H9 (cell line): Measurements from ENCODE around the gene OSBPL8. TPM values are rescaled to one million over a fixed set of nuclear protein-coding genes. Genes with fewer than 3 reads are reported as not detected.

Experiments used
- DNase-seq: peaks from one replicate; pipeline ENCODE4 v3.0.0-alpha.2; 2017
- H2AFZ ChIP-seq: one replicate; pipeline ENCODE4 v1.6.1; 2013; ENCODE audit warnings: mild to moderate bottlenecking, low read length, control low read depth, moderate library complexity
- H2AK5ac ChIP-seq: 2 replicates; pipeline ENCODE4 v1.6.1; 2013; ENCODE audit warnings: low read length, control low read depth, mixed read lengths; ENCODE audit not compliant: insufficient read length
- H2BK120ac ChIP-seq: one replicate; pipeline ENCODE4 v1.6.1; 2013; ENCODE audit warnings: low read depth, mild to moderate bottlenecking, low read length, control low read depth, inconsistent platforms; ENCODE audit not compliant: poor library complexity, severe bottlenecking
- H2BK12ac ChIP-seq: 2 replicates; pipeline ENCODE4 v1.6.1; 2013; ENCODE audit warnings: low read length, control low read depth, mixed read lengths, low read depth; ENCODE audit not compliant: insufficient read length
- H2BK15ac ChIP-seq: 2 replicates; pipeline ENCODE4 v1.6.1; 2013; ENCODE audit warnings: low read depth, low read length, control low read depth
- H2BK20ac ChIP-seq: one replicate; pipeline ENCODE4 v1.6.1; 2013; ENCODE audit warnings: low read depth, mild to moderate bottlenecking, low read length, control low read depth, inconsistent platforms; ENCODE audit not compliant: poor library complexity, severe bottlenecking
- H2BK5ac ChIP-seq: 2 replicates; pipeline ENCODE4 v1.6.1; 2013; ENCODE audit warnings: low read length, control low read depth, mixed read lengths; ENCODE audit not compliant: insufficient read length
- H3K14ac ChIP-seq: 2 replicates; pipeline ENCODE4 v1.6.1; 2013; ENCODE audit warnings: low read length, control low read depth; ENCODE audit not compliant: insufficient read depth
- H3K18ac ChIP-seq: 2 replicates; pipeline ENCODE4 v1.6.1; 2013; ENCODE audit warnings: low read depth, mild to moderate bottlenecking, mixed read lengths, low read length, control low read depth; ENCODE audit not compliant: insufficient read length
- H3K23ac ChIP-seq: 2 replicates; pipeline ENCODE4 v1.6.1; 2013; ENCODE audit warnings: low read length, control low read depth, mixed read lengths, low read depth; ENCODE audit not compliant: insufficient read length
- H3K23me2 ChIP-seq: 2 replicates; pipeline ENCODE4 v1.6.1; 2013; ENCODE audit warnings: low read depth, mild to moderate bottlenecking, mixed read lengths, low read length, control low read depth; ENCODE audit not compliant: insufficient read length, poor library complexity, severe bottlenecking
- H3K27ac ChIP-seq: 2 replicates; pipeline ENCODE4 v1.5.1; 2013; ENCODE audit warnings: low read length, control low read depth, mixed read lengths, low read depth; ENCODE audit not compliant: insufficient read length
- H3K27me3 ChIP-seq: 2 replicates; pipeline ENCODE4 v1.6.1; 2013; ENCODE audit warnings: low read length, control low read depth, inconsistent platforms; ENCODE audit not compliant: insufficient read depth
- H3K4ac ChIP-seq: 2 replicates; pipeline ENCODE4 v1.6.1; 2013; ENCODE audit warnings: low read depth, mild to moderate bottlenecking, control low read depth, inconsistent platforms, low read length, moderate library complexity
- H3K4me1 ChIP-seq: 2 replicates; pipeline ENCODE4 v1.6.1; 2013; ENCODE audit warnings: low read length, control low read depth, inconsistent platforms; ENCODE audit not compliant: insufficient read depth
- H3K4me2 ChIP-seq: 2 replicates; pipeline ENCODE4 v1.6.1; 2013; ENCODE audit warnings: low read length, control low read depth, mixed read lengths; ENCODE audit not compliant: insufficient read length, insufficient read depth
- H3K56ac ChIP-seq: 2 replicates; pipeline ENCODE4 v1.6.1; 2013; ENCODE audit warnings: low read depth, mild to moderate bottlenecking, mixed read lengths, low read length, control low read depth; ENCODE audit not compliant: insufficient read length
- H3K79me1 ChIP-seq: 2 replicates; pipeline ENCODE4 v1.6.1; 2013; ENCODE audit warnings: low read depth, mild to moderate bottlenecking, moderate library complexity, low read length, control low read depth, inconsistent platforms; ENCODE audit not compliant: insufficient read depth, poor library complexity, severe bottlenecking
- H3K79me2 ChIP-seq: 2 replicates; pipeline ENCODE4 v1.6.1; 2013; ENCODE audit warnings: low read length, control low read depth, inconsistent platforms; ENCODE audit not compliant: insufficient read depth
- H3K9ac ChIP-seq: 2 replicates; pipeline ENCODE4 v1.6.1; 2013; ENCODE audit warnings: low read length, control low read depth, mixed read lengths; ENCODE audit not compliant: insufficient read length; ENCODE audit errors: extremely low read depth
- H3K9me3 ChIP-seq: one replicate; pipeline ENCODE4 v1.6.1; 2013; ENCODE audit warnings: low read depth, low read length, inconsistent platforms; ENCODE audit not compliant: control insufficient read depth
- H3T11ph ChIP-seq: one replicate; pipeline ENCODE4 v1.6.1; 2013; ENCODE audit warnings: mild to moderate bottlenecking, low read length, control low read depth, inconsistent platforms
- H4K20me1 ChIP-seq: one replicate; pipeline ENCODE4 v1.6.1; 2013; ENCODE audit not compliant: control insufficient read depth, insufficient read length, insufficient read depth
- H4K5ac ChIP-seq: 2 replicates; pipeline ENCODE4 v1.6.1; 2013; ENCODE audit warnings: low read depth, mild to moderate bottlenecking, mixed read lengths, low read length, control low read depth; ENCODE audit not compliant: insufficient read length
- H4K8ac ChIP-seq: replicated peaks from 2 replicates; pipeline ENCODE4 v1.6.1; 2013; ENCODE audit warnings: low read length, control low read depth, mixed read lengths, low read depth; ENCODE audit not compliant: insufficient read length
- H4K91ac ChIP-seq: 2 replicates; pipeline ENCODE4 v1.6.1; 2013; ENCODE audit warnings: low read depth, mild to moderate bottlenecking, moderate library complexity, mixed read lengths, low read length, control low read depth; ENCODE audit not compliant: insufficient read length
- H3K27ac Mint-ChIP-seq, 3 experiments: 2 replicates in 2 of 3; 3 replicates in 1 of 3; pipeline ENCODE4 v1.8.0; 2020 to 2021; ENCODE audit warnings: mixed read lengths in 3 of 3, mild to moderate bottlenecking in 1 of 3, moderate library complexity in 1 of 3
- H3K27me3 Mint-ChIP-seq: 2 replicates; pipeline ENCODE4 v1.8.0; 2021; ENCODE audit warnings: low read depth, mild to moderate bottlenecking, moderate library complexity, mixed read lengths
- H3K36me3 Mint-ChIP-seq, 3 experiments: 2 replicates in 2 of 3; 3 replicates in 1 of 3; pipeline ENCODE4 v1.8.0; 2020 to 2021; ENCODE audit warnings: low read depth in 3 of 3, mixed read lengths in 3 of 3; ENCODE audit not compliant: insufficient read depth in 1 of 3
- H3K4me1 Mint-ChIP-seq, 2 experiments: 2 replicates each; pipeline ENCODE4 v1.8.0; 2020; ENCODE audit warnings: mixed read lengths in 2 of 2
- H3K4me3 Mint-ChIP-seq, 2 experiments: 2 replicates in 1 of 2; 3 replicates in 1 of 2; pipeline ENCODE4 v1.8.0; 2020 to 2021; ENCODE audit warnings: mild to moderate bottlenecking in 2 of 2, mixed read lengths in 2 of 2, moderate library complexity in 1 of 2
- H3K9me3 Mint-ChIP-seq, 2 experiments: 2 replicates in 1 of 2; 3 replicates in 1 of 2; pipeline ENCODE4 v1.8.0; 2020; ENCODE audit warnings: mild to moderate bottlenecking in 2 of 2, mixed read lengths in 2 of 2, moderate library complexity in 1 of 2
- CTCF ChIP-seq: fragments of 200-600 bp; sonication (generic); conservative IDR thresholded peaks from 3 replicates; pipeline ENCODE4 v1.8.0; 2021; ENCODE audit warnings: antibody characterized with exemption, mild to moderate bottlenecking
- WGBS: extraction: QIAGEN DNeasy Blood & Tissue Kit; methylation state at CpG from one replicate; pipeline ENCODE4 v1.1.7; 2013; ENCODE audit warnings: missing lambda C conversion rate, low lambda C conversion rate, mixed read lengths; ENCODE audit not compliant: insufficient read length; ENCODE audit errors: extremely low coverage; 5-methylcytosine and 5-hydroxymethylcytosine counted together
- total RNA-seq: library from RNA; stranded (reverse); gene quantifications from 2 replicates; pipeline ENCODE4 v1.2.1, GENCODE V29; 2021

OSBPL8 gene
- total RNA-seq, 1 experiment from 2014 or later = 61.2 TPM

DNA sequence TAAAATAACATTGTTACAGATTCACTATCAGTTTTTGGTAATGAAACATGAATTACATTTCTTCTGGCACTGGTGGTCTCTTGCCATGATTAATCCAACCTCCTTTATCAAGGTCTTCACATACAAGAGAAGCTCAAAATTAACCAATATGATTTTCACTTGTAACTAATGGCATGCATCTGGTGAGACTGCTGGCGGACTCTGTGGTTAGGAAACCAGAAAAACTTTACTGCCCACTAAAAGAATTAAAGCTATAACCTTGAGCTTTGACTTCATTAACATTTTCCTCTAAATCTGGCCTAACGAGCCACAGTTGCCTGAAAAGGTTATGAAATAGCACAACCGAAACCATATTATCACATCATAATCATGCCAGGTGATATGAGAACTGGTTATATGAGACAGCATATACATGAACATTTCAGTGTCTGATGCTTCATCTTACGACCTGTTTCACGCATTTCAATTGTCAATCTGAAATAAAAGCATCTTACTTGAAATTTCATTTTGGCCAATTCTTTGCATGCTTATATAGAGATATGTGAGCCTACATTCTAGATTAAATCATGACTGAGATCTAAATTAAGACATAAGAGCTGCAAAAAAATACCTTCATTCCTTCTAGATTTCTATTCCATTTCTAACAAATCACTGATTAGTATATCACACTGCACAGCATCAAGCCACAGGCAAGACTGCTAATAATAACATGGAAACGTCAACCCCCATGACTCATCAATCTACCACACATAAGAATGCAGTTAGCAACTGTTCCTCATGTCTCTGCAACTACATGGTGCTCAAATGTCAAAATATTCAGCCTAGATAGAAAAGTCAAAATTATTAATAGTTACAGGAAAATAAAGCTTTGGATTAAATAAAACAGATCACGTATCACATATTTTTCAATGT, 89.3 kb downstream of the OSBPL8 start:
- H2AK5ac ChIP-seq = no peak overlapping the region
- Mint-ChIP-seq H3K4me1 (peaks cover 6 to 7% of the 10 kb centered on the region in 2 experiments; a peak in 3 of 4 replicates), H3K36me3 (peaks cover 0 to 4% (median 0%) of the 10 kb centered on the region in 3 experiments; a peak in 3 of 7 replicates), H3K4me3 (no peak overlapping the region), H3K9me3 (peaks cover 0 to 5% of the 10 kb centered on the region in 2 experiments; a peak in 2 of 5 replicates), H3K27me3 (no peaks in the 10 kb centered on the region), H3K27ac (no peak overlapping the region)
- no peak overlapping the region for H4K5ac ChIP-seq
- H4K20me1 ChIP-seq = no peaks in the 10 kb centered on the region
- H3K79me1 ChIP-seq = peaks cover 3% of the 10 kb centered on the region
- no peak overlapping the region for H3K27ac ChIP-seq
- H3K4me2 ChIP-seq = no peak overlapping the region
- no peak overlapping the region for H3K56ac ChIP-seq
- H2BK5ac ChIP-seq = no peak overlapping the region
- H3K27me3 ChIP-seq = no peaks in the 10 kb centered on the region
- no peaks in the 10 kb centered on the region; the same call in 1 of the 2 replicates for H3K4me1 ChIP-seq
- H3K23ac ChIP-seq = no peak overlapping the region
- DNase-seq = no peak
- H3T11ph ChIP-seq = no peak overlapping the region
- H3K23me2 ChIP-seq = no peaks in the 10 kb centered on the region
- H2AFZ ChIP-seq = no peak overlapping the region
- H3K9me3 ChIP-seq = no peaks in the 10 kb centered on the region
- no peak overlapping the region for H3K4ac ChIP-seq
- no peaks in the 10 kb centered on the region for H3K79me2 ChIP-seq
- TF ChIP-seq CTCF = no peak
- no peak overlapping the region for H2BK12ac ChIP-seq
- no peak overlapping the region for H2BK15ac ChIP-seq
- peak overlapping the region; percentile 14 for H3K9ac ChIP-seq
- H2BK120ac ChIP-seq = no peak overlapping the region
- no peak overlapping the region for H3K14ac ChIP-seq
- H3K18ac ChIP-seq = no peak overlapping the region
- H4K91ac ChIP-seq = no peak overlapping the region
- no CpG with 5 or more reads among the region's 7 CpGs for WGBS
- no peak overlapping the region for H4K8ac ChIP-seq
- no peak overlapping the region for H2BK20ac ChIP-seq
